ENCODE measurements around the gene DIABLO. TPM values are rescaled to one million over a fixed set of nuclear protein-coding genes. Genes with fewer than 3 reads are reported as not detected.

DIABLO gene
- total and polyA plus RNA-seq, 9 of the 15 experiments (the other 6 are each of a cell fraction or from before 2014, with no cell fraction given), result 37.3 to 101 (median 80.1) TPM

GRCh38 chr12:122203301-122204166 lies 22.3 kb downstream of the DIABLO start, which contains the start of gene B3GNT4 (continued):
- TF ChIP-seq ZMIZ1 (IDR thresholded peaks at IDR 0.05; ENCODE audit: low read depth in 2 of 2, low read length in 2 of 2) (no peak), ELF4 (CRISPR knock-in tag; IDR thresholded peaks at IDR 0.05) (no peak), ZFPM2 (CRISPR knock-in tag; IDR thresholded peaks at IDR 0.05) (no peak), RERE (CRISPR knock-in tag; IDR thresholded peaks at IDR 0.05; ENCODE audit: borderline replicate concordance) (no peak), SRSF7 (optimal IDR thresholded peaks at IDR 0.05; ENCODE audit: low read depth, low read length) (no peak), PHF21A (IDR thresholded peaks at IDR 0.05; ENCODE audit: borderline replicate concordance, low read depth) (no peak), CREBBP (IDR thresholded peaks at IDR 0.05; ENCODE audit: low read depth, low read length) (no peak), ZNF740 (CRISPR knock-in tag; IDR thresholded peaks at IDR 0.05) (no peak), ZNF740 (tag; IDR thresholded peaks at IDR 0.05) (no peak), RNF219 (CRISPR knock-in tag; IDR thresholded peaks at IDR 0.05) (no peak), ZNF695 (CRISPR knock-in tag; IDR thresholded peaks at IDR 0.05) (no peak), CHCHD3 (CRISPR knock-in tag; IDR thresholded peaks at IDR 0.05) (no peak), MAFF (IDR thresholded peaks at IDR 0.05; ENCODE audit: low read length) (no peak)
